H9 (cell line): ENCODE measurements around the gene PTGDR2. TPM values are rescaled to one million over a fixed set of nuclear protein-coding genes. Genes with fewer than 3 reads are reported as not detected.

Experiments
- DNase-seq: peaks from one replicate; pipeline ENCODE4 v3.0.0-alpha.2; 2017
- H2AFZ ChIP-seq: one replicate; pipeline ENCODE4 v1.6.1; 2013; ENCODE audit warnings: mild to moderate bottlenecking, low read length, control low read depth, moderate library complexity
- H2AK5ac ChIP-seq: 2 replicates; pipeline ENCODE4 v1.6.1; 2013; ENCODE audit warnings: low read length, control low read depth, mixed read lengths; ENCODE audit not compliant: insufficient read length
- H2BK120ac ChIP-seq: one replicate; pipeline ENCODE4 v1.6.1; 2013; ENCODE audit warnings: low read depth, mild to moderate bottlenecking, low read length, control low read depth, inconsistent platforms; ENCODE audit not compliant: poor library complexity, severe bottlenecking
- H2BK12ac ChIP-seq: 2 replicates; pipeline ENCODE4 v1.6.1; 2013; ENCODE audit warnings: low read length, control low read depth, mixed read lengths, low read depth; ENCODE audit not compliant: insufficient read length
- H2BK15ac ChIP-seq: 2 replicates; pipeline ENCODE4 v1.6.1; 2013; ENCODE audit warnings: low read depth, low read length, control low read depth
- H2BK20ac ChIP-seq: one replicate; pipeline ENCODE4 v1.6.1; 2013; ENCODE audit warnings: low read depth, mild to moderate bottlenecking, low read length, control low read depth, inconsistent platforms; ENCODE audit not compliant: poor library complexity, severe bottlenecking
- H2BK5ac ChIP-seq: 2 replicates; pipeline ENCODE4 v1.6.1; 2013; ENCODE audit warnings: low read length, control low read depth, mixed read lengths; ENCODE audit not compliant: insufficient read length
- H3K14ac ChIP-seq: 2 replicates; pipeline ENCODE4 v1.6.1; 2013; ENCODE audit warnings: low read length, control low read depth; ENCODE audit not compliant: insufficient read depth
- H3K18ac ChIP-seq: 2 replicates; pipeline ENCODE4 v1.6.1; 2013; ENCODE audit warnings: low read depth, mild to moderate bottlenecking, mixed read lengths, low read length, control low read depth; ENCODE audit not compliant: insufficient read length
- H3K23ac ChIP-seq: 2 replicates; pipeline ENCODE4 v1.6.1; 2013; ENCODE audit warnings: low read length, control low read depth, mixed read lengths, low read depth; ENCODE audit not compliant: insufficient read length
- H3K23me2 ChIP-seq: 2 replicates; pipeline ENCODE4 v1.6.1; 2013; ENCODE audit warnings: low read depth, mild to moderate bottlenecking, mixed read lengths, low read length, control low read depth; ENCODE audit not compliant: insufficient read length, poor library complexity, severe bottlenecking
- H3K27ac ChIP-seq: 2 replicates; pipeline ENCODE4 v1.5.1; 2013; ENCODE audit warnings: low read length, control low read depth, mixed read lengths, low read depth; ENCODE audit not compliant: insufficient read length
- H3K27me3 ChIP-seq: 2 replicates; pipeline ENCODE4 v1.6.1; 2013; ENCODE audit warnings: low read length, control low read depth, inconsistent platforms; ENCODE audit not compliant: insufficient read depth
- H3K4ac ChIP-seq: 2 replicates; pipeline ENCODE4 v1.6.1; 2013; ENCODE audit warnings: low read depth, mild to moderate bottlenecking, control low read depth, inconsistent platforms, low read length, moderate library complexity
- H3K4me1 ChIP-seq: 2 replicates; pipeline ENCODE4 v1.6.1; 2013; ENCODE audit warnings: low read length, control low read depth, inconsistent platforms; ENCODE audit not compliant: insufficient read depth
- H3K4me2 ChIP-seq: 2 replicates; pipeline ENCODE4 v1.6.1; 2013; ENCODE audit warnings: low read length, control low read depth, mixed read lengths; ENCODE audit not compliant: insufficient read length, insufficient read depth
- H3K56ac ChIP-seq: 2 replicates; pipeline ENCODE4 v1.6.1; 2013; ENCODE audit warnings: low read depth, mild to moderate bottlenecking, mixed read lengths, low read length, control low read depth; ENCODE audit not compliant: insufficient read length
- H3K79me1 ChIP-seq: 2 replicates; pipeline ENCODE4 v1.6.1; 2013; ENCODE audit warnings: low read depth, mild to moderate bottlenecking, moderate library complexity, low read length, control low read depth, inconsistent platforms; ENCODE audit not compliant: insufficient read depth, poor library complexity, severe bottlenecking
- H3K79me2 ChIP-seq: 2 replicates; pipeline ENCODE4 v1.6.1; 2013; ENCODE audit warnings: low read length, control low read depth, inconsistent platforms; ENCODE audit not compliant: insufficient read depth
- H3K9ac ChIP-seq: 2 replicates; pipeline ENCODE4 v1.6.1; 2013; ENCODE audit warnings: low read length, control low read depth, mixed read lengths; ENCODE audit not compliant: insufficient read length; ENCODE audit errors: extremely low read depth
- H3K9me3 ChIP-seq: one replicate; pipeline ENCODE4 v1.6.1; 2013; ENCODE audit warnings: low read depth, low read length, inconsistent platforms; ENCODE audit not compliant: control insufficient read depth
- H3T11ph ChIP-seq: one replicate; pipeline ENCODE4 v1.6.1; 2013; ENCODE audit warnings: mild to moderate bottlenecking, low read length, control low read depth, inconsistent platforms
- H4K20me1 ChIP-seq: one replicate; pipeline ENCODE4 v1.6.1; 2013; ENCODE audit not compliant: control insufficient read depth, insufficient read length, insufficient read depth
- H4K5ac ChIP-seq: 2 replicates; pipeline ENCODE4 v1.6.1; 2013; ENCODE audit warnings: low read depth, mild to moderate bottlenecking, mixed read lengths, low read length, control low read depth; ENCODE audit not compliant: insufficient read length
- H4K8ac ChIP-seq: replicated peaks from 2 replicates; pipeline ENCODE4 v1.6.1; 2013; ENCODE audit warnings: low read length, control low read depth, mixed read lengths, low read depth; ENCODE audit not compliant: insufficient read length
- H4K91ac ChIP-seq: 2 replicates; pipeline ENCODE4 v1.6.1; 2013; ENCODE audit warnings: low read depth, mild to moderate bottlenecking, moderate library complexity, mixed read lengths, low read length, control low read depth; ENCODE audit not compliant: insufficient read length
- H3K27ac Mint-ChIP-seq, 3 experiments: 2 replicates in 2 of 3; 3 replicates in 1 of 3; pipeline ENCODE4 v1.8.0; 2020 to 2021; ENCODE audit warnings: mixed read lengths in 3 of 3, mild to moderate bottlenecking in 1 of 3, moderate library complexity in 1 of 3
- H3K27me3 Mint-ChIP-seq: 2 replicates; pipeline ENCODE4 v1.8.0; 2021; ENCODE audit warnings: low read depth, mild to moderate bottlenecking, moderate library complexity, mixed read lengths
- H3K36me3 Mint-ChIP-seq, 3 experiments: 2 replicates in 2 of 3; 3 replicates in 1 of 3; pipeline ENCODE4 v1.8.0; 2020 to 2021; ENCODE audit warnings: low read depth in 3 of 3, mixed read lengths in 3 of 3; ENCODE audit not compliant: insufficient read depth in 1 of 3
- H3K4me1 Mint-ChIP-seq, 2 experiments: 2 replicates each; pipeline ENCODE4 v1.8.0; 2020; ENCODE audit warnings: mixed read lengths in 2 of 2
- H3K4me3 Mint-ChIP-seq, 2 experiments: 2 replicates in 1 of 2; 3 replicates in 1 of 2; pipeline ENCODE4 v1.8.0; 2020 to 2021; ENCODE audit warnings: mild to moderate bottlenecking in 2 of 2, mixed read lengths in 2 of 2, moderate library complexity in 1 of 2
- H3K9me3 Mint-ChIP-seq, 2 experiments: 2 replicates in 1 of 2; 3 replicates in 1 of 2; pipeline ENCODE4 v1.8.0; 2020; ENCODE audit warnings: mild to moderate bottlenecking in 2 of 2, mixed read lengths in 2 of 2, moderate library complexity in 1 of 2
- CTCF ChIP-seq: fragments of 200-600 bp; sonication (generic); conservative IDR thresholded peaks from 3 replicates; pipeline ENCODE4 v1.8.0; 2021; ENCODE audit warnings: antibody characterized with exemption, mild to moderate bottlenecking
- WGBS: extraction: QIAGEN DNeasy Blood & Tissue Kit; methylation state at CpG from one replicate; pipeline ENCODE4 v1.1.7; 2013; ENCODE audit warnings: missing lambda C conversion rate, low lambda C conversion rate, mixed read lengths; ENCODE audit not compliant: insufficient read length; ENCODE audit errors: extremely low coverage; 5-methylcytosine and 5-hydroxymethylcytosine counted together
- total RNA-seq: library from RNA; stranded (reverse); gene quantifications from 2 replicates; pipeline ENCODE4 v1.2.1, GENCODE V29; 2021

The PTGDR2 gene
- total RNA-seq, 1 experiment from 2014 or later = not detected

DNA sequence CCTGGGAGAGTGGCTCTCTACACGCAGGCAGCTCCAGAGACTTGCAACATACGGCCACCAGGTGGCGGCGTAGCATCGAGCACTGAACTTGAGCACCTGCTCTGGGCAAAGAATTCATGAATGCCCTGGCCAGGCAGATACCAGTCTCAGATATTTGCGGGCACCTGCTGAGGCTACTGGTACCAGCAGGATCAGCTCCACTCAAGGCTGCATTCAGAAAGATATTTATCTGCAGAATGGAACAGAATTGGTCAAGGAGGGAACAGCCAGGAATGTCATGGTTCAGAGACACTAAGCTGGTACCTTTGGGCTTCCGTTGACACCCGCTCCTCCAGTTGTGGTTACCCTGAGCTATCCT is 24.6 kb downstream of the PTGDR2 start:
- Histone ChIP-seq H2AK5ac (no peak overlapping the region), H3K4me2 (no peak overlapping the region), H2BK20ac (no peak overlapping the region), H3K9me3 (no peaks in the 10 kb centered on the region), H2AFZ (no peak overlapping the region), H3K79me1 (no peaks in the 10 kb centered on the region), H3K27me3 (no peaks in the 10 kb centered on the region), H3K79me2 (no peaks in the 10 kb centered on the region), H4K91ac (no peak overlapping the region), H3K4ac (no peak overlapping the region), H3K14ac (no peak overlapping the region), H3K18ac (no peak overlapping the region), H3K56ac (no peak overlapping the region), H2BK5ac (no peak overlapping the region), H4K5ac (no peak overlapping the region), H2BK120ac (no peak overlapping the region), H3T11ph (no peak overlapping the region), H3K4me1 (no peaks in the 10 kb centered on the region), H3K23ac (no peak overlapping the region), H3K9ac (no peak overlapping the region), H4K8ac (no peak overlapping the region), H4K20me1 (no peaks in the 10 kb centered on the region), H3K23me2 (no peaks in the 10 kb centered on the region), H3K27ac (no peak overlapping the region), H2BK15ac (no peak overlapping the region), H2BK12ac (no peak overlapping the region)
- H3K36me3 Mint-ChIP-seq = no peaks in the 10 kb centered on the region
- peaks cover 15% of the 10 kb centered on the region for H3K27me3 Mint-ChIP-seq
- no peaks in the 10 kb centered on the region for H3K9me3 Mint-ChIP-seq
- peak; percentile 73 for DNase-seq
- H3K4me3 Mint-ChIP-seq = peak overlapping the region in 1 of 2 experiments; percentile 8; a peak in 1 of 5 replicates
- no peak overlapping the region for H3K27ac Mint-ChIP-seq
- no CpG with 5 or more reads among the region's 8 CpGs for WGBS
- TF ChIP-seq CTCF = peak; percentile 92
- peaks cover 0 to 3% of the 10 kb centered on the region in 2 experiments; a peak in 1 of 4 replicates for H3K4me1 Mint-ChIP-seq
